T-helper 1 cell treated with Interleukin-12 subunit alpha and Interleukin-12 subunit beta and Interleukin-4 antibody, amounts not matched to agents 30 ng/mL and 1 ng/mL, for 36 hours (primary cell): ENCODE results near the gene PIR. TPM values are rescaled to one million over a fixed set of nuclear protein-coding genes. Genes with fewer than 3 reads are reported as not detected.

Source experiments
- intact Hi-C: fragments of 100-400 bp; cut with micrococcal nuclease; formaldehyde crosslinking; loops from one replicate; pipeline ENCODE4 v1.15.1; 2024
- total RNA-seq: library from RNA; stranded (reverse); gene quantifications from 2 replicates; pipeline ENCODE4 v1.2.3, GENCODE V29; 2022

Gene PIR
- total RNA-seq, 1 donor from 2014 or later, result 10.7 TPM

DNA sequence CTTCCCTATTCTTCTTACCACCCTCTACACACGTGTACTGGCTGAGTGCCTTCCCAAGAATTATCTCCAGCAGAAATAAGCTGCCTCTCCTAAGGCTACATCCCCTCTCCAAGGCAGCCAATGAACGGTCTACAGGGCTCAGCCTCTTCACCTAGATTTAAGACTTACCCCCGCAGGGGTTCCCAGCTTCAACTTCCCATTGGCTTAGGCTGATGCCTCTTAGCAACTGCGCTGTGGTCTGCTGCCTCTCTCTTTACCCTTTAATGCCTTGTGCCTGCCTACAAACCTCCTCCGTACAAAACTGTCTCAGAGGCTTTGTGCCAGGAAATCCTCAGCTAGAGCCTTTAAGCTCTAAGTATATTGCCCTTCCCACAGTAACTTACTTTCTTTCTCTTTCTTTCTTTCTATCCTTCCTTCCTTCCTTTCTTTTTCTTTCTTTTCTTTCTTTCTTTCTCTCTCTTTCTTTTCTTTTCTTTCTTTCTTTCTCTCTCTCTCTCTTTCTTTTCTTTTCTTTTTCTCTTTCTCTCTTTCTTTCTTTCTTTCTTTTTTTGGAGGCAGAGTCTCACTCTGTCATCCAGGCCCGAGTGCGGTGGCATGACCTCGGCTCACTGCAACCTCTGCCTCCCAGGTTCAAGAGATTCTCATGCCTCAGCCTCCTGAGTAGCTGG, 142.7 kb downstream of the PIR start:
- intact Hi-C loops, result no loop called here

DNA sequence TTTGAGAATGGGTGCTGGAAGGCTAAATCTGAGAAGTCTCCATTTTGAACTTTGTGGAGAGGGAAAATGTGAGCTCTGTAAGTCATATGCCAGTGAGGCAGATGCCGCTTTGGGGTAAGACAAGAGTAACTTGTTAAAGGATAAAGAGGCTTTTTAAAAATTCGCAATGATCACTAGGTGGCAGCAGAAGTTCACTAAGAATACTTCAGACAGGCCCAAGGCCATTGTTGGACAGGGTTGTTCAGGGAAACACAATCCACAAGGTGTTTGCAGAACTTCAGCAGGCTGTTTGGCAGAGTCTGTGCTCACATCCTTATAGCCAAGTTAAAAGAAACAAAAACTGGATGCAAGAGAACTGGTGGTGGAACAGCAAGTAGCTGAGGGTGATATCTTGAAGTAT, 144.1 kb downstream of the PIR start:
- intact Hi-C loops, result loop anchor here (1.0 kb wide), 2 partner anchors 119 to 216 kb away; no protein-coding TSS in a partner anchor

DNA sequence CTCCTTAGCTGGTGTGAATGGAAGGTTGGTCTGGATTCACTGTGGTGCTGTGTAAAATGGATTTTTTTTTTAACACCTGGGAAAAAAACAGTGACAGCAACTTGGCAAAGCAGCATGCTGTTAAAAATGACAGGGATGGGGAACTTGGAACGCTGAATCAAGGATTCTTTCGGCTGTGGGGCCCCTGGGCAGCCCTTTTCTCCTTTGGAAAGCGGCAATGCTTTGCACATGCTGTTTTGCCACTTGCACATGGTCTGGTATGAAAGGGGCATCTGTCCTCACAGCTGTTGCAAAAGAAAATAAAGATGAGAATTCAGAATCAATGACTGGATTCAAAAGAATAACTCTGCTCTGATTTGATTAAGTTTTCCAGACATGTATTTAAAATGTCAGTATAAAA, 147.2 kb downstream of the PIR start:
- intact Hi-C loops, result no loop called here

DNA sequence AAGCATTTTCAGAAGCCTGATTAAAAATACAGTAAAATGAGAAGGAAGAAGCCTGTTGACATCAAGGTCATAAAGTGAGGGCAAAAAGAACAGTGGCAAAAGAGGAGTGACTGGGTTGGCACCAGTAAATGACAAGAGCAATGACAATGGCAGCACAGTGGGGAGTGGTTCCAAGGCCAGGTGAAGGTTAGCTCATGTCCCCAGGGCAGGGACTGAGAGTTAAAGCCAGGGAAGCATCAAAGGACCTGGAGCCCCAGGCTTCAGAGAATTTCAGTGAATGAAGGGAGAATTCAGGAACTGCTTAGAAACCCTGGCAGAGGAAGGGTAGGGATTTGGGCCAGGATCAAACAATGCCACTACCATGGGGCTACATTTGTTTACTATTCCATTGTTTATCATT, 149.0 kb downstream of the PIR start:
- intact Hi-C loops, result no loop called here

- intact Hi-C loops, result no loop called here
Measured at GRCh38 chrX:15343075-15343476, 150.1 kb downstream of the PIR start.

DNA sequence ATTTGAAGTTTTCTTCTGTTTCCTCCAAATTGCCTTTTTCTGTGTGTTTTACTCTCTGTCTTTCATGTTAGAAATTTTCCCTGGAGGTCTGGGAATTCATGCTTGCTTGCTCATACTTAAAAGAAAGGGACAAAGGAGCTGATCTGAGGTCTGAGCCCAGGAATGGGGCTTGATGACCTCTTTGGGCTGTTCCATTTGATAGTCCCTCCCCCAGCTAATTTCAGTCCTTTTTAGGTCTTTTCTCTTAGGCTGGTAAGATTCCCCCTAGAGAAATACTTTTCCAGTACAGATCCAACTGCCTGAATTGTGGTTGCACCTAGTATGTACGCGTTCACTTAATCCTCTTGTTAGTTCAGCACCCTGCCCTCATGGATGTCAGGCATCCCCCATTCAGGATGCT, 152.3 kb downstream of the PIR start:
- intact Hi-C loops, result no loop called here

DNA sequence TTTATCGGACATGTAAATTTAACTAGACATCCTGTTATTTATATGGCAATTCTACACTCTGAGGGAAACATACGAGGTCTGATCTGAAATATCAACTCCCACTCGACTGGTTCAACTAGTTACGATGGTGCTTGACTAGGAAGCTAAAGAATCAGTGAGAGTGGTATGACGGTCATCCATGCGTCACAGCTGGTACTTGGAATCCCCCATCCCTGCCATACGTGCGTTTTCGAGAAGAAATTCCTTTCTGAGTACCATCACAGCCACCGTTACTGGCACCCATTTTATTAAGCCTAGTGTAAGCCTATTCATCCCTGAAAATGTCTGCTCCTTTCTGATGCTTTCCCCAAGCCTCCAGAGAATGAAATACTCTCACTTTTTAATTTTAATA, 157.1 kb downstream of the PIR start:
- intact Hi-C loops, result loop anchor here (2.0 to 5.0 kb wide), 4 partner anchors 157 to 1536 kb away; partner anchors contain the start of genes PIR and RBBP7

DNA sequence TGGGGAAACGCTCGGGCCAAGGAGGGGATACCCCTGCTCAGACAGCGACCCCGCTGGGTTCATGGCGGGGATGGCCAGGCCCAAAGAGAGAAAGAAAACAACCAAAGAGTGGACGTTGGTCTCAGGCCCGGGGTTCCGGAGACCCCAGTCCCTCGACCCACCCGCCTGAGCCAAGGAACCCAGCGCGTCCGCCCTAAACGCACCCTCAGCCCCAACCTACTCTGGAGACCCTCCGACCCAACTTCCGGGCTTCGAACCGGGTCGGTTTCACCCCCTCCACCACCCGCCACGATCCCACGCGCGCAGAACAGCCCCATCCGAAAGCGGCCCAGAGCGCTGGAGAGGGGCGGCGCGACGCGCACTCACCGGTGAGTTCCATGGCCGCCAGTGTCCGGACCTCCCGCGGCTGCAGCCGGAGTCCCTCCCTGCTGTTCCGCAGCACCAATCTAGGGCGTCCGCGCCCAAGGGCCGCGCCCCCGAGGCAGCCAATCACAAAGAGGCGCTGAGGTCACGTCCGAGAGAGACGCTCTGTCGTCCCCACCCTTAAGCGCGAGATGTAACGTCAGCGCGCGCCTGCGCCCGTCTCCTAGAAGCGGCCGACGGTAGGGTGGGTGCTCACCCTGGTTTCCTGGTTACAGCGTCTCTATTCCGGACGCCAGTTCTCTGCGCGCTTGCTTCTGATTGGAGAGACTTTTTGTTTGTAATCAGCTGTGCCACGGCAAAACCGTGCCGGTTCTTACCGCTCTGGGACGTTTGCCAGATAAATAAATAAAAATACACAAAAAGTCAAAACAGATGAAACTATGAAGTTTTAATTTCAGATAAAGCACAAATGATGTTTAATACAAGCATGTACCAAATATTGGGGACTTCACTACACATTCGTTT, 157.8 kb downstream of the PIR start, which contains the start of gene PIGA:
PIGA (minus strand) TSS at position 389 of the 888 bp plus-strand sequence. CDS start 3,593 bp downstream, outside the sequence.
- intact Hi-C loops, result loop anchor here (1.0 to 5.0 kb wide), 16 partner anchors 35 to 1682 kb away; partner anchors contain the start of genes AP1S2, CA5B, FANCB and GEMIN8

Other genes with a start within 250 kb of the PIR start
- 0.34 and 0.39 TPM in 2 replicates for gene ASB9, start 223.2 kb downstream of the PIR start, total RNA-seq
- gene ASB11, start 177.7 kb downstream of the PIR start, total RNA-seq, result not detected in 2 replicates
- 19.4 and 21.3 TPM in 2 replicates for gene PIGA, start 157.8 kb downstream of the PIR start, total RNA-seq
- gene VEGFD, start 108.9 kb downstream of the PIR start, total RNA-seq, result not detected in 2 replicates
- gene BMX, start 7.5 kb upstream of the PIR start, total RNA-seq, result not detected in 2 replicates
- gene ACE2, start 107.6 kb upstream of the PIR start, total RNA-seq, result not detected in 2 replicates
- gene CLTRN, start 171.5 kb upstream of the PIR start, total RNA-seq, result not detected in 2 replicates
- gene CA5B, start 244.9 kb upstream of the PIR start, total RNA-seq, result 8.7 and 10.2 TPM in 2 replicates